HG03520 (cell line): ENCODE measurements around the gene FOXJ1.
A peak's percentile ranks its signal among the peaks of the same experiment; 100 is the strongest.
"Not testable (repeated sequence)": the region's sequence is repeated elsewhere in the genome, so short reads cannot be mapped to it uniquely, and the experiment has no call there.

Experiments used
- ATAC-seq: cut with Tn5 transposase; IDR thresholded peaks from one replicate; pipeline ENCODE4 v1.9.1; 2021; ENCODE audit warnings: mild to moderate bottlenecking, moderate library complexity; ENCODE audit not compliant: unreplicated experiment

The FOXJ1 gene, protein sequence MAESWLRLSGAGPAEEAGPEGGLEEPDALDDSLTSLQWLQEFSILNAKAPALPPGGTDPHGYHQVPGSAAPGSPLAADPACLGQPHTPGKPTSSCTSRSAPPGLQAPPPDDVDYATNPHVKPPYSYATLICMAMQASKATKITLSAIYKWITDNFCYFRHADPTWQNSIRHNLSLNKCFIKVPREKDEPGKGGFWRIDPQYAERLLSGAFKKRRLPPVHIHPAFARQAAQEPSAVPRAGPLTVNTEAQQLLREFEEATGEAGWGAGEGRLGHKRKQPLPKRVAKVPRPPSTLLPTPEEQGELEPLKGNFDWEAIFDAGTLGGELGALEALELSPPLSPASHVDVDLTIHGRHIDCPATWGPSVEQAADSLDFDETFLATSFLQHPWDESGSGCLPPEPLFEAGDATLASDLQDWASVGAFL

DNA sequence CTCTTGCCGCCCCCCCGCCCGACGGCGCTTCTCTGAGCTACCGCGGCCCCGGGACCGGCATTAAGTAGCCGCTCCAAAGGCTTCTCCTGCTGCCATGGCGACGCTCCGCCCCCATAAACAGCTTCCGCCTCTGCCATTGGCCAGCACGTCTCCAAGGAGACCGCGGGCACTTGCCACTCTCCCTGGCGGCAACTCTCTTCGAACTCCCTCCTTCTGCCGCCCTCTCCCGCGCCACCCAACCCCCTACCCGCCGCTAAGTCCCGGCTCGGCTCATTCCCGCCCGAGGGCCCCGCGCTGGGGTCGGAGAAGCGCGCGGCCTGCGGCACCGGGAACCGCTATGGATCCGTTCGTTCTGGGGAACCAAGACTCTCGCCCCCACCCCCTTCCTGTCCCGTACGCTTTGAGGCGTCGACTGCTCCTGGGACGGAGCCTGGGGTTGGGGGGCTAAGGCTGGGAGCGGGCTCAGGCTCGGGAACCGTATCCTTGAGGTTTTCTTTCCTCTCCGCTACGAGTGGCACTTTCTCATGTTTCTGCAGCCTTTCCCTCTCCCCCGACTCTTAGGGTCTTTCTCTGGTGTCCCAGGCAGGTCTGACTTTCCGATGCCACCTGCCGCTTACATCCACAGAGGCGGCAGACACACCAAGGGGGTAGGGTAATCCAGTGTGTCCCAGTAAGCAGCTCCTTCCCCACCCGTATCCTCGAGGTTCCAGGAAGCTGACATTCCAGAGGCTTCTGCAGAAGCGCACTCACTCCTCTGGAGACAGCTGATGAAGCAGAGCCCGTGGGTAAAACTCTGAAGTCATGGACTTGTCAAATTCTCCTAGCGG is at the start of gene FOXJ1:
Gene FOXJ1, minus strand, starts transcription at position 34 of the 827 bp plus-strand sequence. CDS start 850 bp downstream, outside the sequence.
- ATAC-seq = peak; percentile 70

DNA sequence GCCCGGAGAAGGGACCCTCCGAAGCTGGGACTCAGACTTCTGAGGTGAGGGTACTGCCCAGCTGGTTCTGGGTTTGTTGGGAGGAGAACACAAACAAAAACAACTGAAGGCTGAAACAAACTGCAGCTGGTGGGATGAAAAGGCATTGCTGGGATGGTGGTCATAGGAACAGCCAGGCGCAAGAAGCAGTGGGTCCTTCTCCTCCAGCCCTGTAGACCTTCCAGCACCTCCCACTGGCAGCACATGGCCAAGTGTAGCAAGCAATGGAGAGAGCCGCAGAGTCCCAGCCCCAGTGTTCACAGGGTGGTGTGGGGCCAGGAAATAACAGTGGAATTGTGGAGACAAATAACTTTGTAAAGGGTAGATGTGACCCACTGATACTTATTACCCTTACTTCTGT is 48.7 kb upstream of the FOXJ1 start:
- no peak for ATAC-seq

DNA sequence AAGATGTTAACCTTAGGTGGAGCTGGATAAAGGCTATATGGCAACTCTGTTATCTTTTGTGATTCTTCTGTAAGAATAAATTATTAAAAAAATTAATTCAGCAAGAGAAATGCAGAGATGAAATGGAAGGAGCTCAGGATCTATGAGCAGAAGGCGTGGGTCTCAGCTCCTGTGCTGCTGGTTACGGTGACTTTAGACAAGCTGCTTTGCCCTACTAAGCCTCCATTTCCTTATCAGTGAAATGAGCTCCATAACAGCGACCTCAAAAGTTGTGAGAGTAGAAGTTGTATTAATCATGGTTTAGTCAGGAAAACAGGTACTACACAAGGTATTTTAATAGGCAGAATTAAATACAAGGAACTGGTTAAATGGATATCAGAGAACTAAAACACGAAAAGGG is 48.2 kb upstream of the FOXJ1 start:
- ATAC-seq = no peak

DNA sequence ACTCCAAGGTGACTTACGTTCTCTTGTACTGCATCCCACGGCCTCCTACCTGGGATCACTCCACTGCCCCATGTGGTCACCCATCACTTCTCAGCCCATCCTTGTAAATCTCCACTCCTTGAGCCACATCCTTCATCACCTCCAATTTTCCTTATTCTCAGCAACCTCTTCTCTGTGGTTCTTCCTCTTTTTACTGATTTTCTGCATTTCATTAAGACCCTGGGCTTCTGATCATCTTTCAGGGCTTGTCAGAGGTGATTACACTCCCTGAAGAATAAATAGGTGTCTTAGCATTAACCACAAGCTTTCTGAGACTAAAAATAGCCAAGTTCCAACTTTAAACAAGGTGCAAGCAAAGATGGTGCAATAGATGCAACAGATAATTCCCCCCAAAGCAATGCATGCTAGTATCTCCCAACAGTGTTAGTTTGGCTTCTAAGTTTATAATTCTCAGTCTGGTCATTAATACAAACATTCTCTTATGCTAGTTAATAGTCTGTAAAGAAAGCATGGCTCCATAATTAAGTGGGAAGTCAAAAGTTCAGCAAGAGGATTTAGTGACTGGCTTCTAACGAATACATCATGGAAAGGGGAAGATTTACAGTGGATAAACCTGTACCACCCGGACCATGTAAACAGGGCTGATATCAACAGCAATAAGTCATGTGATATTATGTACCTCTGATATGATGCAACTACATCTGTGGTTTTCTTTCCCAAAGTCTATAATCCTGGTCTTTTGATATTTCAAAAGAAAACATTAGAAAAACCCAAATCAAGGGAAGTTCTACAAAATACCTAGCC is 47.4 kb upstream of the FOXJ1 start:
- no peak for ATAC-seq

DNA sequence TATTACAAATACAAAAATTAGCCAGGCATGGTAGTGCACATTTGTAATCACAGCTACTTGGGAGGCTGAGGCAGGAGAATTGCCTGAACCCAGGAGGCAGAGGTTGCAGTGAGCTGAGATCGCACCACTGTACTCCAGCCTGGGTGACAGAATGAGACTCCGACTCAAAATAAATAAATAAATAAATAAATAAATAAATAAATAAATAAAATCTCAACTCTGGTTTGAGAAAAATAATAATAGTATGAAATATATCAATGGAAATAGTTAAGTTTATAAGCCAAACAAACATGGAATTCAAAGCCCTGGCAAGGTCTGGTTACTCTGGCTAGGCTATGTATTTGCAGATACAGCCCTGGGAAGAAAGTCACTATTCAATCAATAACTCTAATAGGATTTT is 45.7 kb upstream of the FOXJ1 start:
- not testable (repeated sequence) for ATAC-seq

DNA sequence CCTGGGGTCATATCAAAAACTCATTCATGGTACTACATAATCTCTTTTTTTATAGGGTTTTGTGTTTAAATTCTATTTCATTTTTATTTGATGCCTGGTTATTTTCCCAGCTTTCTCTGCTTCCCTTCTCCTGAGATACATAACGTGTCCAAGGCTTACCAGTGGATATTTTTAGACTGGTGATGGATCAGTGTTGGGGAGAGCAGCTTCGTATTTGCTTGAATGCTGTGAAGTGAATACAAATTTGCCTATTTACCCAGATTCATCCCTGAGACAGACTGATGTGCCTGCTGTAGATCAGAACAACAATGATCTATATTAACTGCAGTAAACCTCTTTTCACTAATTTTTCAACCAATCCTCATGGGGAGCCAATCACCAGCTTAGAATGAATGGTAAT is 43.2 kb upstream of the FOXJ1 start:
- no peak for ATAC-seq

DNA sequence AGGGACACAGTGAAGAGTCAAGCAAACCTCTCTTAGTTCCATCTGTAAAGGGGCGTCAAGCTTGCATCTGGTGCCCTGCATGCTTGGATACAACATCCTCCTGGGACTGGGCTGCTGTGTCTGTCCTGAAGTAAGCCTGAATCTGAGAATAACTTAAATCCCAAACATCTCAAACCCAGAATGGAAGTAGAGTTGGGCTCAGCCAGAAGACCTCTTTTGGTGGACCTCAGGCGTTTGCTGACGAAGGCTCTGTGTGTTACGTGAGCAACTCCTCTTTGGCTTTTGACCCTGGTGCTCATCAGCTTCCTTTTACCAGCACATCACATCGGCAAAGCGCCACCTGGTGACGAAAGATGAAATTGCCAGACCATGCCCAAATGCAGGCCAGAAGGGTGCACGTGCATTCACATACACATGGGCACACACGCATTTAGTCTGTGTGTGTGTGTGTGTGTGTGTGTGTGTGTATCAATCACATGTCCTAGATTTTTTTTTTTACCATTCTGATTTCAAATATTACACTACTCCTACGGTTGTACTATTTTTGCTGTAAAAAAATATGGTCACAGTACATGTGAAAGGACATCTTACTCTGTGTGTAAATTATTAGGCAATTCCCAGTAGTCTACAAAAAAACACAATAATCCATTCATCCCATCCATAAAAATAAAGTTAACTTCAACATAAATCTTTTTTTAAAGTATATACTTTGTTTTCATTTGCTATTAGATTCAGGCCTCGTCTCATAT is 41.1 kb upstream of the FOXJ1 start:
- ATAC-seq = no peak

DNA sequence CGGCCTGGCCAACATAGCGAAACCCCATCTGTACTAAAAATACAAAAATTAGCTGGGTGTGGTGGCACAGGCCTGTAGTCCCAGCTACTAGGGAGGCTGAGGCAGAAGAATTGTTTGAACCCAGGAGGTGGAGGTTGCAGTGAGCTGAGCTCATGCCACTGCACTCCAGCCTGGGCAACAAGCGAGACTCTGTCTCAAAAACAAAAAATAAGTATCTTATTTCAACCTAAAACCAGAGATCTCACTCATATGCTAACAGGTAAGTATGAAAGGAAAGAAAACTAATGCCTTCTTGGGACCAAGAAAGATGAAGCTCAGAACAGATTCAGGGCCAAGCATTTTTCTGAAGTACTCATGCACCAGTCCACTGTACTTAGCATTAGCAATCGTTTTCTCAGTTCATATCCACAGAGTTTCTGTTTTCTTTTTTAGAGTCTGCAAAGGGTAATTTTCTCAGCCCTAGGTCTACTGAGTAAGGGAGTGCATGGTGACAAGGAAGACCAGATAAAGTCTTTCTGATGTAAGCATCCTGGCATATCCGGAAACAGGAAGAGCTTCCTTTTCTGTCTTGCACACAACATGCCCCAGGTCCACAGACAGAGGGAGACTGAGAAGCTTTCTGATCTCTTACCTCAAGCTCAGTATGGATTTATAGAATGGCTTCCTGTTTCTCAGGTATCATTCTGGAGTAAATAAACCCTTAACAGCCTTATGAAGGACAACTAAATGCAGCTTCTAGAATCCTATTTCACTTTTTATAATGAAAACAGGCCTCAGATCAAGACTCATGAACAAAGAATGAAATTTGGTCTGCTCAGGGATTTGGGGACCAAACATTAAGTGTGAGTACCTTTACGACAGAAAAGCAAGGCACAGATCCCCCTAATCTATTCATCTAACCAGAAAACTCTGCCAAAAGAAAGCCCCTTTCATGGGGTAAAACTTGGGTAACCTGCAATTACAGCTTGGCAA is 38.7 kb upstream of the FOXJ1 start:
- ATAC-seq = no peak

DNA sequence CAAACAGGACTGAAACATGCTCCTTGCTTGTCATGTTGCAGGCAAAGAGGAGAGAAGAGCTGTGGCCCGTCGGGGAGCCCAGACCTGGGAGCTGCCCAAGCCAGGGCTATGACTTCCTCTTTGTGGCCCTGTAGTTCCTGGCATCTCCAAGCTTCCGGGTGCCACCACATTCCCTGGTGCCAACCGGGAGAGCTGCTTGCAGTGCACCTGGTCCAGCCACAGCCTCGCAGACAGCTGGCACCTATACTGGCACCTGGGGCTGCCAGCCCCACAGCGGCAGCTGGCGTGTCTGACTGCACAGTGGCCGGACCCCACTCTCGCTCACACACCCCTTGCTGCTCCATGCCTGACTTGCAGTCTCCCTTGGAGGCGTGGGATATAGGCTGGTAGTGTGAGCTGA is 37.1 kb upstream of the FOXJ1 start:
- no peak for ATAC-seq

DNA sequence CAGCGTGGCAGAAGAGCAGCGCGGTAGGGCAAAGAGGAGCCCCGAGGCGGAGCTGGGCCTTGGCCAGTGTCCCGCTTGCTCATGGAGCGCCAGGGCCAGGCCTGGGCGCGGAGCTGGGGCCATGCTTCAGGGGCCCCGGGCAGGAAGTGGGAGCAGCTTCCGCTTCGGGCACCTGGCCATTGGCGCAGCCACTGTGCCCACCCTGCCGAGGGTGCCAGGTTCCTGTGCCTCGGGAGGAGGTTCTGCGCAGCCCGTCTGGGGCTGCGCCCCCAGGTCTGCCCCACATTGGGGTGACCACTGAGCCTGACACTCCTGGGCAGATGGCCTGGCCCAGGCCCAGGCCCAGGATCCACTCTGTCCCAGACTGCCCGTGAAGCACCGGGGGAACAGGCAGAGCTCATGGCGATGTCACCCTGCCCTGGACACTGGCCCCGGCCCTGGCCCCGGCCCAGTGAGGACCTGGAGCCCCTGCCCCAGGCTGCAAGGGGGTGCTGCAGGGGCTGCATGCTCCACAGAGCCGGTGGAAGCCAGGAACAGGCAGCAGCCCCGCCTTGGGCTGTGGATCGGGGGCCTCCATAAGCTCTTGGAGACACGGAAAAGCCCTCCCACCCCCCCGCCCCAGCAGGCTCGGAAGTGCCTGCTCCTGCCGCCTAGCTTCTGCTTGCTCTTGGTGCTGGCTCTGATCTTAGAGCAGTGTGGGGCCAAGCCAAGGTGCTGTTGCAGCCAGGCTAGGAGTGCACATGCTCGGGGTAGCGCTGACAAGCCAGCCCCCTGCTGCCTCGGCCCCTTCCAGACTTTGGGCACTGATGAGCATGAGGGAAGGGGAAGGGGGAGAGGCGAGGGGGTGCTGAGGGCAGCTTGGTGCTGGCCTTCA is 35.9 kb upstream of the FOXJ1 start:
- ATAC-seq = no peak

DNA sequence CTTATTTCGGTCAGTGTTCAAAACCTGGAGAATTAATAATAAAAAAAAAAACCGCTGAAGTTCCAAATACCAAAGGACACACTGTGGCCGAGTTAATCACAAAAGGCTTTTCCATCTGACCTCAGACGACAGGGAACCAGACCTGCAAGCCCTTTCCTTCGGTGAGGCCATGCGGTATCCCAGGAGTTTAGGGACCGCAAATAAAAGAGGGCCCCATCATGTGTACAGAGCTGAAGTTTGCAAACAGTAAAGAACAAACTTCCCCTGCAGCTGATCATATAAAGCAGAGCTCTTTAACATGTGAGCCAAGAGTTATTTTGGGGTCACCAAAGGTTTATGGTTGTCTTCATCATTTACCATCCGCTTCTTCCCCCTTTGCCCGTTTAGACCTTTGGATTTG is 33.0 kb upstream of the FOXJ1 start:
- no peak for ATAC-seq

DNA sequence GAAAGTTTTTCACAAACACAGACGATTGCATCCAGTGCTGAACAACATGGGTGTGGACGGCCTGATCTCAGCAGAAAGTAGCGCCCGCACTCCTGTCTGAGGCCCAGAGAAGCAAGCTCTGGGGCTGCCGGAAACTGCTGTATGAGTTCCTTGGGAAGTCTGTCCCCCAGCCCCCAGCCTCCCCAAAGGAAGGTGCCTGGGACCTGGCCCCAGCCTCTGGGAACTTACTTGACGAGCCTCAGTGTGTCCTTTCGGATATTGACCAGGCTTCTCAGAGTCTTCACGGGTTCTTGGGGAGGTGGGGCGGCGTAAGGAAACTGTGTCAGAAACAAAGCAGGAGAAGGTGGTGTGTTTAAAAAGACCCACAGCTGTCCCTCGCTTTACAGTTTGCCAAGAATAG is 32.4 kb upstream of the FOXJ1 start:
- ATAC-seq = no peak

DNA sequence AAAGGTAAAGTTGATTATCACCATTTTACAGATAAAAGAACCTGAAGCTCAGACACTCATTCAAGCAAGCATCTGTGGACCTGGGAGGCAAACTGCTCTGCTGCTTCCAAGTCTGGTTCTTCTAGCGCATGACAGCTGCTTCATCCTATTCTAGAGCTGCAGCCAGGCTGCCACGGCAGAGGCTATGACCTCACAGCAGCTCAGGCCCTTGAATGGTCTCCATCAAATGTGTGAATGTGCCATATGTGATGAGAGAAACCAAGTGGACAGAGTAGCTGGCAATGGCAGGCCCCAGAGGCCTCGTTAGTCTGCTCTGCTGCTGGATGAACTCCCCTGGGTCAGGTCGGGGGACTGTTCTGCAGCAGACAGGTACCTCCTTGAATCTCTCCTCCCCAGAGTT is 30.7 kb upstream of the FOXJ1 start:
- no peak for ATAC-seq

DNA sequence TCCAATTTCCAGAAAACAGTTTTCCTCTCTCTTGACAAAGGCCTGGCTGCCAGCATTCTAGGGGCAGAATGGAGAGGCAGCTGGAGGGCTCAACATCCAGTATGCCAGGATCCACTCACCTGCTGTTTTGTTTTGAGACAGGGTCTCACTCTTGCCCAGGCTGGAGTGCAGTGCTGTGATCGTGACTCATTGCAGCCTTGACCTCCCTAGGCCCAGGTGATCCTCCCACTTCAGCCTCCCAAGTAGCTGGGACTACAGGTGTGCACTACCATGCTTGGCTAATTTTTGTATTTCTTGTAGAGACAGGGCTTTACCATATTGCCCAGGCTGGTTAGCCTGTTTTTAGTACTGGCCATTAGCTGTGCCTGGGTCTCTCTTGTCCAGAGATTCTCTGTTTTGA is 29.1 kb upstream of the FOXJ1 start:
- ATAC-seq = no peak

DNA sequence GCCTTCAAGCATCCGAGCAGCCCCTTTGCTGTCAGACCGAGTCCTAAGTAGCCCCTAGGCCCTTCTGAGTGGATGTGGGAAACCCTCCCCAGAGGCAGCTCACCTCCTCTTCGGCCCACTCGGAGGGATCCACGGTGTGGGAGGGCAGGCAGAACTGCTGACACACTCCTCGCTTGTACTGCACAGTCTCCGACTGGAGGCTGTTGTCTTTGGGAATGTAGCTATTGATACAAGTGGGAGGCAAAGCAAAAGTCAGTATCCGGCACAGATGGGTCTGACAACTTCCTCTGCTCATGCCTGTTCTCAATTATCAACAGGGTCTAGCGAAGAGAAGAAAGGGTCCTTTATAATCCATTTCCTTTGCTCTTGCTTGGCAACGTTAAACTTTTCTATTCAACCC is 25.9 kb upstream of the FOXJ1 start:
- ATAC-seq = no peak

DNA sequence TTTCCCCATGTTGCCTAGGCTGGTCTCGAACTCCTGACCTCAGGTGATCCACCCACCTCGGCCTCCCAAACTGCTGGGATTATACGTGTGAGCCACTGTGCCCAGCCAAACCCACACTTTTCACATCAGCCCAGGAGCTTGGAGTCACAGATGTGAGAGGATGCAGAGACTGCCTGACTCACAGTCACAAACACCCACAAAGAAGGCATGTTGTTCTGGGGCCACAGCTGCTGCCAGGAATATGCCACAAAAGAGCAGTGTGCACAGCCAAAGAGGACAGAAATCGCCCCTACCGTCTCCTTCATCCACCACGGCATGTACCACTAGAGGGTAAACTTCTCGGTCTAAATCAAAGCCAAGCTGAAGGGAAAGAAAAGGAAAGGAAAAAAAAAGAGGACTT is 25.1 kb upstream of the FOXJ1 start:
- ATAC-seq = no peak

DNA sequence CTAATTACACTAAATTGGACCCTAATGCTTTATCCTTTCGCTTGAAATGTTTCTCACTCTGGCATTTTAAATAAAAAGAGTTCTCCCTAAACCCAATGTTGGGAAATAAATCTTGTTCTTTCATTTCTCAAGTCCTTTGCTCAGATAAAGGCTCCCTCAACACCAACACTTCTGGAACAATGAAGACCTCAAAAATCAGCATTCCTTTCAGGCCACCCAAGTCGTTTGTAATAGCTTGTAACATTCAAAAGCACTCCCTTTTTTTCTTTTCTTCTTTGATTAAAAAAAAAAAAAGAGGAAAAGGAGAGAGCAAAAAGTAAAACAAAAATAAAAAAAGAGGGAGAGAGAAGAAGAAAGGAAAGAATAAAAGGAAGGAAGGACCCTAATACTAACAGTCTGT is 23.3 kb upstream of the FOXJ1 start:
- no peak for ATAC-seq

DNA sequence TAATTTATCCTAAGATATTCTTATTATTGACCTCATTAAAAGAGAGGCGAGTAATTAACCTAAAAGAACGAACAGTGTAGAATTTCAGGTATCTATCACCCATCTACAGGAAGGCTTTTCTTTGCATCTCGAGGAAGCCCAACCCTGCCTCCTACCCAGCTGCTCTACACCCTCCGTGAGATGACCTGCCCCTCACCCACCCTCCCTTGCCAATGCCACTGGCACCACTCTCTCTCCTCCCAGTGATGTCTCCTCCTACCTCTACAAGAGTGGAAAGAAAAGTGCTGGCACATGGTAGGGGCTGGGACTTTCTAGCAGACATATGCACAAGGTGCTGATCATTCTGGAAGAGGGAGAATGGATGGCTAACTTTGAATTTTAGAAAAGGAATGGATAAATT is 22.9 kb upstream of the FOXJ1 start:
- ATAC-seq = no peak
